Motor neuron (in vitro differentiated cells): Measurements from ENCODE around the gene RABGEF1. TPM values are rescaled to one million over a fixed set of nuclear protein-coding genes. Genes with fewer than 3 reads are reported as not detected.
"Not testable (repeated sequence)": the region's sequence is repeated elsewhere in the genome, so short reads cannot be mapped to it uniquely, and the experiment has no call there.

Experiments used
- ATAC-seq, 8 experiments: fragments of 200-7000 bp; cut with Tn5 transposase; replicated peaks in 6 of 8; 2 replicates each; pipeline ENCODE4 v1.8.0; 2021; ENCODE audit warnings: mild to moderate bottlenecking in 8 of 8, moderate library complexity in 8 of 8
- H3K27ac ChIP-seq, 2 donors: fragments of 250-450 bp; sonication (Bioruptor Pico); 2 replicates each; pipeline ENCODE4 v1.9.0; 2021; ENCODE audit warnings: antibody characterized with exemption in 2 of 2, mild to moderate bottlenecking in 2 of 2, moderate library complexity in 1 of 2
- H3K4me1 ChIP-seq, 2 donors: fragments of 250-450 bp; sonication (Bioruptor Pico); replicated peaks in 1 of 2; 2 replicates each; pipeline ENCODE4 v1.6.1; 2021; ENCODE audit warnings: antibody characterized with exemption in 2 of 2, mild to moderate bottlenecking in 2 of 2, moderate library complexity in 1 of 2
- H3K4me3 ChIP-seq, 5 donors: fragments of 250-450 bp; sonication (Bioruptor Pico); 2 replicates each; pipeline ENCODE4 v1.9.0; 2021; ENCODE audit warnings: antibody characterized with exemption in 5 of 5, mild to moderate bottlenecking in 5 of 5, moderate library complexity in 4 of 5
- WGBS, 10 experiments: fragments of 450-650 bp; shearing (Covaris generic); methylation state at CpG; one replicate each; pipeline ENCODE4 v1.0.0; 2022; 5-methylcytosine and 5-hydroxymethylcytosine counted together
- in situ Hi-C, 9 experiments: fragments of 400-800 bp; cut with MboI; loops; one replicate each; pipeline ENCODE4 v1.15.0; 2021; ENCODE audit warnings: low sequenced_read_pairs in 9 of 9, low pct_unique_long_range_greater_than_20kb in 2 of 9; ENCODE audit not compliant: unreplicated experiment in 9 of 9
- total RNA-seq, 8 experiments: library from RNA; unstranded; fragments of 300-600 nt; gene quantifications; 2 replicates each; pipeline versions ENCODE4 v1.2.3 to v1.2.4, GENCODE V29; 2022

Gene RABGEF1
- total RNA-seq, 8 experiments from 2014 or later, result 12.9 to 34.6 (median 20.7) TPM

- in situ Hi-C loops, ATAC-seq, H3K27ac ChIP-seq, H3K4me1 ChIP-seq, H3K4me3 ChIP-seq: not testable (repeated sequence)
- WGBS, 10 experiments, result 89 to 100% (median 100%) methylated on average over 1 to 4 of the region's 4 CpGs
Measured at GRCh38 chr7:66773744-66774143, 33.2 kb downstream of the RABGEF1 start.

GRCh38 chr7:66776383-66776782 is 35.9 kb downstream of the RABGEF1 start:
- in situ Hi-C loops, result loop anchor here in 1 of 9 experiments (25.0 kb wide), 1 partner anchor 214 kb away; no protein-coding TSS in a partner anchor
- peak in 3 of 8 experiments; percentile 23 to 43 (median 32) for ATAC-seq
- not testable (repeated sequence) for H3K4me1 ChIP-seq, H3K4me3 ChIP-seq, H3K27ac ChIP-seq
- 68 to 100% (median 100%) methylated on average over 1 to 5 of the region's 5 CpGs; no CpG with 5 or more reads in 3 of the 10 experiments for WGBS, 10 experiments

GRCh38 chr7:66776800-66777442 is 36.4 kb downstream of the RABGEF1 start:
- H3K4me3 ChIP-seq, result no peak overlapping the region
- WGBS, 10 experiments, result 86 to 100% (median 100%) methylated on average over 1 to 2 of the region's 2 CpGs; no CpG with 5 or more reads in 3 of the 10 experiments
- no peak for ATAC-seq
- no peaks in the 10 kb centered on the region for H3K4me1 ChIP-seq
- in situ Hi-C loops, result loop anchor here in 1 of 9 experiments (25.0 kb wide), 1 partner anchor 215 kb away; no protein-coding TSS in a partner anchor
- H3K27ac ChIP-seq, result no peak overlapping the region

DNA sequence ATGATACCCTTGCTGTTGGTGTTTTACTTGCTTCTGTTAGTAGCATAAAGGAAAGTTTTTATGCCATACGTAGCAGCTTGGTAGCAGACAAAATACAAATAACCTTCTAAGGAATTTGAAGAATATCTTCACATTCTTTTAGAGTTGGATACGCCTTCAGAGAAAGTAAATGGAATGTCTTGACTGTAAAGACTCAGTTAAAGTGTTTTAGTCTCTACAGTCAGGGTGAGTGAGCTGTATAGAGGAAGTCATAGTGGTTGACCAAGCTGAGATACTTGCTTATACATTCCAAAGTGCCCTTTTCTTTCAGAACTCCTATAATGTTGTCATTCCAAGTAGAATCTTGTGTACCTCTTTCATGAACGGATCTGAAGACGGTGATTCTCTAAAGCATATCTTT is 37.7 kb downstream of the RABGEF1 start:
- Histone ChIP-seq H3K4me1 (peaks cover 0 to 3% of the 10 kb centered on the region in 2 donors), H3K4me3 (no peak overlapping the region), H3K27ac (no peak overlapping the region)
- in situ Hi-C loops, result loop anchor here in 1 of 9 experiments (25.0 kb wide), 1 partner anchor 216 kb away; no protein-coding TSS in a partner anchor
- 82 to 100% (median 98%) methylated on average over 2 to 4 of the region's 4 CpGs; no CpG with 5 or more reads in 1 of the 10 experiments for WGBS, 10 experiments
- ATAC-seq, result no peak

- Histone ChIP-seq H3K27ac (no peak overlapping the region), H3K4me1 (peaks cover 0 to 3% of the 10 kb centered on the region in 2 donors), H3K4me3 (no peak overlapping the region)
- in situ Hi-C loops, result loop anchor here in 1 of 9 experiments (25.0 kb wide), 1 partner anchor 218 kb away; no protein-coding TSS in a partner anchor
- 80 to 100% (median 93%) methylated on average over 1 to 5 of the region's 5 CpGs; no CpG with 5 or more reads in 1 of the 10 experiments for WGBS, 10 experiments
- peak in 2 of 8 experiments; percentile 43 to 56 for ATAC-seq
Measured at GRCh38 chr7:66779669-66780409, 39.3 kb downstream of the RABGEF1 start.

DNA sequence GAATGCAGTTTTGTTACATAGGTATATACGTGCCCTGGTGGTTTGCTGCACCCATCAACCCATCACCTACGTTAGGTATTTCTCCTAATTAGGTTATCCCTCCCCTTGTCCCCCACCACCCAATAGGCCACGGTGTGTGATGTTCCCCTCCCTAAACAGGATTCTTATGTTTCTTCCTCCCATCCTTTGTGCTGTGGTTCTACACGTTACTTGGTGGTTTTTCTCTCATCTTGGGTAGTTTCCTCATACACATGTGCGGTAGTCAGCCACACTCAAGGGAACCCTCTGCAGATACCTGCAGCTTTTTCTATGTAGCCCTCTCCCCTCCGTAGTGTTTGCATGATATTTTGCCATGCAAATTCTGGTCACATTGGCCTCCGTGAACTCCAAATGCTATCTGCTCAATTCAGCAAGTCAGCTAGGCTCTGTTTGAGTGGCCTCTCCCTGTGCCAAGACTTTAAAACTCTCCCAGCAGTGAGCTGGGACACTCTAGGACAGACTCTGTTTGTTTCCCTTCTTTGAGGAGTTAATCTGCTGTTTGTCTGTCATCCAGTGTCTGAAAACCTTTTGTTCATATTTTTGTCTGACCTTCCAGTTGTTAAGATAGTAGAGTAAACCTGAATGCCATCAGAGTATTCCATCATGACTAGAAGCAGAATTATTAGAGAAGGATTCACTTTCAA is 41.0 kb downstream of the RABGEF1 start:
- Histone ChIP-seq H3K27ac (no peak overlapping the region), H3K4me3 (no peak overlapping the region), H3K4me1 (peaks cover 0 to 3% of the 10 kb centered on the region in 2 donors)
- no peak for ATAC-seq
- in situ Hi-C loops, result loop anchor here in 1 of 9 experiments (25.0 kb wide), 1 partner anchor 219 kb away; no protein-coding TSS in a partner anchor
- 71 to 100% (median 93%) methylated on average over 1 to 7 of the region's 7 CpGs; no CpG with 5 or more reads in 3 of the 10 experiments for WGBS, 10 experiments

GRCh38 chr7:66782875-66783274 is 42.3 kb downstream of the RABGEF1 start:
- not testable (repeated sequence) for H3K27ac ChIP-seq, H3K4me3 ChIP-seq, H3K4me1 ChIP-seq
- ATAC-seq, result peak in 3 of 8 experiments; percentile 25 to 78 (median 56)
- in situ Hi-C loops, result loop anchor here in 1 of 9 experiments (25.0 kb wide), 1 partner anchor 221 kb away; no protein-coding TSS in a partner anchor
- whole genome bisulfite sequencing, 10 experiments, result 62 to 87% (median 72%) methylated on average over 2 to 3 of the region's 3 CpGs; no CpG with 5 or more reads in 3 of the 10 experiments

- not testable (repeated sequence) for ATAC-seq
Measured at GRCh38 chr7:66783887-66784595, 43.5 kb downstream of the RABGEF1 start.

GRCh38 chr7:66790196-66790595 is 49.7 kb downstream of the RABGEF1 start:
- in situ Hi-C loops, result loop anchor here in 1 of 9 experiments (25.0 kb wide), 1 partner anchor 228 kb away; no protein-coding TSS in a partner anchor
- 0 to 100% (median 78%) methylated on average over 1 to 6 of the region's 6 CpGs; no CpG with 5 or more reads in 1 of the 10 experiments for WGBS, 10 experiments
- Histone ChIP-seq H3K4me1 (no peaks in the 10 kb centered on the region), H3K4me3 (no peak overlapping the region), H3K27ac (no peak overlapping the region)
- peak in 3 of 8 experiments; percentile 82 to 96 (median 95) for ATAC-seq

More at GRCh38 chr7:66783887-66784595, 43.5 kb downstream of the RABGEF1 start:
- H3K4me3 ChIP-seq, H3K27ac ChIP-seq, H3K4me1 ChIP-seq: not testable (repeated sequence)
- 88 to 100% (median 100%) methylated on average over 1 of the region's 1 CpG; no CpG with 5 or more reads in 3 of the 10 experiments for WGBS, 10 experiments
- in situ Hi-C loops, result loop anchor here in 1 of 9 experiments (25.0 kb wide), 1 partner anchor 222 kb away; no protein-coding TSS in a partner anchor

DNA sequence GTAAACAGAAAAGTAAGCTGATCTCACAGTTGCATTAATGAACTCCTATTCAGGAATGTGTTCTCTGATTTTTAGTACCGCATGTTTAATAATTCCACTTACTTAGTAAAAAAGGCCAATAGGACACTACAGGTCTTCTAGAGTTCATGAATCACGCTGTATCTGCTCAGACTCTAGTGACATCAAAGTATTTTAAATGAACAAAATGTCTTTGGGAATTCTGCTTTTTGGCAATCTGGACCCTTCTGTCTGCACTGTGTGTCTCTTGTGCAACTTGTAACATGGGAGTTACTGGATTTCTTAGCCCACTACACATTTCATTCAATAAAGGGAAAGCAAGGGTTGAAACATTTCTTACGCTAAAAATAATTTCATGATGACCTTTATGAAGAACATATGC is 50.2 kb downstream of the RABGEF1 start:
- Histone ChIP-seq H3K4me1 (no peaks in the 10 kb centered on the region), H3K27ac (no peak overlapping the region), H3K4me3 (no peak overlapping the region)
- ATAC-seq, result peak in 3 of 8 experiments; percentile 20 to 54 (median 40)
- WGBS, 10 experiments, result 43 to 100% (median 92%) methylated on average over 1 to 3 of the region's 3 CpGs; no CpG with 5 or more reads in 1 of the 10 experiments
- in situ Hi-C loops, result loop anchor here in 1 of 9 experiments (25.0 kb wide), 1 partner anchor 228 kb away; no protein-coding TSS in a partner anchor

DNA sequence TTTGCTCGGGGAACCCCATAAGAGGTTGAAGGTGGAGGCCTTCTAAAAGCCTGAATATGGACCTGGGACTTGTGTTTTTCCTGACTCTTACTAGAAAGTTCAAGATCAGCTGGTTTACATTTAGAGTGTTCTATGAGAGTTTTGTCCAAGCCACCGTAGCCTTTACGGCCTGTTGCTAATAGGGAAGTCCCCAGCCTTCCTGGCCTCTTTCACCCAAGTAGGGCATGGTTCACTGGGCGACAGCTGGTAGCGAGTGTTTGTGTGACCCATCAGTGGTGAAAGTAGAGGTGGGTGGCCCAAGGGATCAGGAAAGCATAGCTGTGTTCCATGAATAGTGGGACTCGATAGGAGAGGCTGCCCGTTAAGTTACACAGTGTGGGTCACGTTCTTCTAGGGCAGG is 60.1 kb downstream of the RABGEF1 start:
- H3K4me1 ChIP-seq, result no peaks in the 10 kb centered on the region
- in situ Hi-C loops, result no loop called here
- H3K4me3 ChIP-seq, result no peak overlapping the region
- WGBS, 10 experiments, result 85 to 100% (median 96%) methylated on average over 1 to 8 of the region's 8 CpGs; no CpG with 5 or more reads in 1 of the 10 experiments
- no peak overlapping the region for H3K27ac ChIP-seq
- ATAC-seq, result no peak

DNA sequence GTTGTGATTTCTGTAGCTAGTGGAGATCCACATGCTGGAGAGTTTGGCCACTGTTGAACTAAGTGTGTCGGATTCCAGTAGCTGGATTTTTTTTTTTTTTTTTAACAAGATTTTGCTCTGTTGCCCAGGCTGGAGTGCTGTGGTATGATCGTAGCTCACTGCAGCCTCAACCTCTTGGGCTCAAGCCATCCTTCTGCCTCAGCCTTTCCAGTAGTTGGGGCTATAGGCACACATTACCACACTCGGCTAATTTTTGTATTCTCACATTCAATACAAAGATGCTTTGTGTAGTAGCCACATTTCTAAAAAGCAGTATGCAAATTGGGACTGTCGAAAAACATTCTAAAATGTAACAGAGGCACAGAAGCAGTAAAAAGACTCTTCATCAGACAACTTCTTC is 63.5 kb downstream of the RABGEF1 start:
- Histone ChIP-seq H3K27ac (no peak overlapping the region), H3K4me3 (no peak overlapping the region), H3K4me1 (no peaks in the 10 kb centered on the region)
- in situ Hi-C loops, result no loop called here
- WGBS, 10 experiments, result 50 to 100% (median 92%) methylated on average over 1 to 4 of the region's 4 CpGs; no CpG with 5 or more reads in 1 of the 10 experiments
- ATAC-seq, result peak in 1 of 8 experiments; percentile 14
